Peyer's patch (tissue), 4 donors: ENCODE results near the gene GATM.

Experiments used
- POLR2A ChIP-seq, 2 donors: fragments of 450-650 bp; IDR thresholded peaks; one replicate each; pipeline ENCODE4 v1.5.1; 2017; ENCODE audit warnings: antibody characterized with exemption in 2 of 2, mild to moderate bottlenecking in 2 of 2, moderate library complexity in 2 of 2
- TF ChIP-seq, protein P1 (sequence below), 6 experiments: fragments of 450-650 bp in 4 of 6; fragments of 200-600 bp in 2 of 6; sonication (generic) in 1 of 6; IDR thresholded peaks; one replicate each; pipeline ENCODE4 v1.5.1; 2017 to 2019; ENCODE audit warnings: antibody characterized with exemption in 6 of 6, mild to moderate bottlenecking in 3 of 6, moderate library complexity in 1 of 6

- TF ChIP-seq, protein P1, sequence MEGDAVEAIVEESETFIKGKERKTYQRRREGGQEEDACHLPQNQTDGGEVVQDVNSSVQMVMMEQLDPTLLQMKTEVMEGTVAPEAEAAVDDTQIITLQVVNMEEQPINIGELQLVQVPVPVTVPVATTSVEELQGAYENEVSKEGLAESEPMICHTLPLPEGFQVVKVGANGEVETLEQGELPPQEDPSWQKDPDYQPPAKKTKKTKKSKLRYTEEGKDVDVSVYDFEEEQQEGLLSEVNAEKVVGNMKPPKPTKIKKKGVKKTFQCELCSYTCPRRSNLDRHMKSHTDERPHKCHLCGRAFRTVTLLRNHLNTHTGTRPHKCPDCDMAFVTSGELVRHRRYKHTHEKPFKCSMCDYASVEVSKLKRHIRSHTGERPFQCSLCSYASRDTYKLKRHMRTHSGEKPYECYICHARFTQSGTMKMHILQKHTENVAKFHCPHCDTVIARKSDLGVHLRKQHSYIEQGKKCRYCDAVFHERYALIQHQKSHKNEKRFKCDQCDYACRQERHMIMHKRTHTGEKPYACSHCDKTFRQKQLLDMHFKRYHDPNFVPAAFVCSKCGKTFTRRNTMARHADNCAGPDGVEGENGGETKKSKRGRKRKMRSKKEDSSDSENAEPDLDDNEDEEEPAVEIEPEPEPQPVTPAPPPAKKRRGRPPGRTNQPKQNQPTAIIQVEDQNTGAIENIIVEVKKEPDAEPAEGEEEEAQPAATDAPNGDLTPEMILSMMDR (IDR thresholded peaks at IDR 0.05), result no peak
- TF ChIP-seq POLR2A (IDR thresholded peaks at IDR 0.05), result no peak
Measured at GRCh38 chr15:45414215-45414885, 36.0 kb upstream of the GATM start.
